ENCODE measurements around the gene SNUPN. TPM values are rescaled to one million over a fixed set of nuclear protein-coding genes. Genes with fewer than 3 reads are reported as not detected.

The SNUPN gene
- total and polyA plus RNA-seq, 2 of the 8 experiments (the other 6 are each of a cell fraction or from before 2014, with no cell fraction given), result 13.3 to 28.2 TPM

DNA sequence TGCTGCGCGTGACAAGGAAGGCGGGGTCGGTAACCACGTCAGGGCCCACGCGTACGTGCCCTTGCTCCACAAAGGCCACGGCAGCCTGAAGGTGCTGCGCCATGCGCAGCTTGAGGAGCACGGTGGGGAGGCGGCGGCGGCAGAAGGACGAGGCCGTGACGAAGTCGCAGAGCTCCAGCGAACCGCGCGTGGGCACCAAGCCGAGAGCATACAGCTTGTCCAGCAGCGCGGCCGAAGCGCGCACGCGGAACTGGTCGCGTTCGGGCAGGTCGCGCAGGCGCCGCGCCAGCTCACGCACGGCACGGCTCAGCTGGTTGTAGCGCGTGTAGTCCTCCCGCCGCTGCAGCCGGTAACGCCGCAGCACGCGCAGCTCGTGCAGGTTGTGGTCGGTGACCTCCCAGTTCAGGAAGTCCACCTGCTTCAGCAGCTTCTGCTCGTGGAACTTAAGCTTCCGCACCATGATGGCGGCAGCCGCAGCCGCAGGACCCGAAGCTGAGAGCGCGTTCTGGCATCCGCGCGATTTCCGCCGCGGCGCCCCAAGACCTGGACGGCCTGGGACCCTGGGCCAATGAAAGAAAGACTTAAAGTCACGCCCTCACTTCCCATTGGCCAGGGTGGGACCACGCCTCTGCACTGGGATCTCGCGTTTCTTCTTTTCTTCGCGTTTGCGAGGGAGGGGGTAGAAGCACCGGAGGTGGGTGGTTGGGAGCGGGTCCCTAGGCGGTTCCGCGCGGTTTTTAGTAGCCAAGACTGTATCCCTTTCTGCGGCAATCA, 14.4 kb upstream of the SNUPN start, which contains the start of gene IMP3:
IMP3 (minus strand) TSS at position 516 of the 774 bp plus-strand sequence; CDS start at position 460, 56 bp downstream.
- CTCF ChIA-PET (ENCODE audit: partially characterized antibody), result interaction anchor here (1.0 to 5.4 kb wide), 8 partner anchors 10 to 186 kb away, joined by 3 to 28 read pairs (median 4); partner anchors contain the start of gene SNUPN
- peak within 1 kb of the TSS; percentile 96 for H2AK5ac ChIP-seq (ENCODE audit: low read depth, low read length)
- peaks cover 9% of the 10 kb centered on the region for H3K23me2 ChIP-seq (ENCODE audit: low read depth, low read length)
- H2BK20ac ChIP-seq (ENCODE audit: low read length), result no peak within 1 kb of the TSS
- peak within 1 kb of the TSS; percentile 98 for H3K4ac ChIP-seq (replicated peaks; ENCODE audit: insufficient read length, low read depth, low read length)
- FAIRE-seq, result no peak
- 0 out of 8 replicates have a peak, but pooled peaks cover 0 to 4% (median 0%) of the 10 kb centered on the region in 4 experiments for H3K36me3 ChIP-seq (ENCODE audit: control insufficient read depth in 2 of 4, insufficient read depth in 4 of 4, low read length in 3 of 4)
- H2AFZ ChIP-seq (ENCODE audit: low read length), result no peak within 1 kb of the TSS
- POLR2A ChIA-PET (ENCODE audit: partially characterized antibody), result interaction anchor here (0.6 to 8.2 kb wide), 24 partner anchors 8 to 270 kb away, joined by 3 to 73 read pairs (median 5); partner anchors contain the start of genes CSPG4, SIN3A, SNUPN and SNX33
- H4K5ac ChIP-seq (ENCODE audit: insufficient read length, low read depth, low read length), result peak within 1 kb of the TSS; percentile 89
- peak within 1 kb of the TSS; percentile 85 to 98 for H3K4me2 ChIP-seq (ENCODE audit: insufficient read depth in 1 of 2, low read depth in 2 of 2, low read length in 2 of 2)
- peaks cover 10 to 19% of the 10 kb centered on the region in 2 experiments for H4K20me1 ChIP-seq (replicated peaks in 1 of 2; ENCODE audit: control insufficient read depth in 1 of 2, insufficient read depth in 2 of 2, low read length in 2 of 2)
- H2BK15ac ChIP-seq (ENCODE audit: low read length), result peak within 1 kb of the TSS; percentile 99; the same call in 1 of the 2 replicates
- H3K14ac ChIP-seq (ENCODE audit: insufficient read length), result no peak within 1 kb of the TSS
- peak; percentile 89 to 92 for DNase-seq (ENCODE audit: low read depth in 1 of 2, low spot score in 2 of 2)
- H4K91ac ChIP-seq (replicated peaks; ENCODE audit: insufficient read length, low read length), result peak within 1 kb of the TSS; percentile 98
- 2% methylated on average over 72 of the region's 83 CpGs; no CpG with 5 or more reads in 1 of the 2 experiments for WGBS, 2 experiments (ENCODE audit: extremely low coverage in 1 of 2, insufficient coverage in 1 of 2, insufficient read length in 1 of 2, insufficient replicate concordance in 2 of 2, low coverage in 1 of 2, low lambda C conversion rate in 2 of 2, missing lambda C conversion rate in 1 of 2)
- no peaks in the 10 kb centered on the region for H3K9me3 ChIP-seq (ENCODE audit: insufficient read depth in 2 of 2, low read depth in 1 of 2, low read length in 1 of 2)
- H2BK12ac ChIP-seq (ENCODE audit: low read depth, low read length), result peak within 1 kb of the TSS; percentile 100
- peak within 1 kb of the TSS; percentile 94 for H3K27ac ChIP-seq (ENCODE audit: low read depth, low read length)
- no peak within 1 kb of the TSS for H3K23ac ChIP-seq (ENCODE audit: insufficient read length)
- H3K56ac ChIP-seq (replicated peaks; ENCODE audit: insufficient read length, low read depth, low read length), result peak within 1 kb of the TSS; percentile 96
- peaks cover 0 to 8% (median 6%) of the 10 kb centered on the region in 4 experiments; a peak in 5 of 7 replicates for H3K4me1 ChIP-seq (replicated peaks in 1 of 4; ENCODE audit: control insufficient read depth in 3 of 4, insufficient read depth in 4 of 4, low read length in 3 of 4)
- peak within 1 kb of the TSS; percentile 100 for H2BK5ac ChIP-seq (ENCODE audit: low read depth, low read length)
- H3K9ac ChIP-seq (replicated peaks in 1 of 4; ENCODE audit: extremely low read depth in 1 of 4, low read depth in 3 of 4, low read length in 3 of 4), result peak within 1 kb of the TSS; percentile 97 to 100 (median 99)
- H3K79me1 ChIP-seq (ENCODE audit: low read depth, low read length), result peaks cover 13% of the 10 kb centered on the region
- peak within 1 kb of the TSS; percentile 99; the same call in 1 of the 2 replicates for H4K8ac ChIP-seq (ENCODE audit: extremely low read depth, insufficient read depth, low read length)
- H3K79me2 ChIP-seq (ENCODE audit: control insufficient read depth in 1 of 2, insufficient read depth in 2 of 2, low read length in 2 of 2), result peaks cover 10 to 34% of the 10 kb centered on the region in 2 experiments
- H3K27me3 ChIP-seq (replicated peaks in 1 of 4; ENCODE audit: control insufficient read depth in 3 of 4, extremely low read depth in 1 of 4, insufficient read depth in 3 of 4, low read length in 3 of 4), result no peaks in the 10 kb centered on the region
- peak within 1 kb of the TSS; percentile 67 for H2BK120ac ChIP-seq (replicated peaks; ENCODE audit: low read depth, low read length)
- peak within 1 kb of the TSS; percentile 99 for H3K18ac ChIP-seq (ENCODE audit: extremely low read depth, low read length)
- H3K4me3 ChIP-seq (ENCODE audit: extremely low read depth in 1 of 4, insufficient read depth in 2 of 4, low read depth in 3 of 4, low read length in 4 of 4), result peak within 1 kb of the TSS; percentile 82 to 99 (median 94)
- TF ChIP-seq, protein P1, sequence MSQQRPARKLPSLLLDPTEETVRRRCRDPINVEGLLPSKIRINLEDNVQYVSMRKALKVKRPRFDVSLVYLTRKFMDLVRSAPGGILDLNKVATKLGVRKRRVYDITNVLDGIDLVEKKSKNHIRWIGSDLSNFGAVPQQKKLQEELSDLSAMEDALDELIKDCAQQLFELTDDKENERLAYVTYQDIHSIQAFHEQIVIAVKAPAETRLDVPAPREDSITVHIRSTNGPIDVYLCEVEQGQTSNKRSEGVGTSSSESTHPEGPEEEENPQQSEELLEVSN (IDR thresholded peaks at IDR 0.05), result peak; percentile 73
- TF ChIP-seq KDM5A (IDR thresholded peaks at IDR 0.05; ENCODE audit: low read length) (peak; percentile 33; the same call in 1 of the 2 replicates), CEBPB (IDR thresholded peaks at IDR 0.05; ENCODE audit: low read depth, low read length) (no peak), RNF2 (IDR thresholded peaks at IDR 0.05; ENCODE audit: borderline replicate concordance, low read depth, low read length, missing control alignments, poor library complexity, severe bottlenecking) (no peak), GTF2F1 (IDR thresholded peaks at IDR 0.05; ENCODE audit: borderline replicate concordance, low read depth, low read length) (peak; percentile 66; the same call in 1 of the 2 replicates), RAD21 (IDR thresholded peaks at IDR 0.05 in 1 of 2, conservative IDR thresholded peaks at IDR 0.05 in 1 of 2; ENCODE audit: low read depth in 2 of 2, low read length in 2 of 2) (no peak), POLR2A (IDR thresholded peaks at IDR 0.05; ENCODE audit: control extremely low read depth in 1 of 2, low read depth in 2 of 2, low read length in 2 of 2) (peak; percentile 92 to 97), SUZ12 (IDR thresholded peaks at IDR 0.05; ENCODE audit: low read length) (no peak), BCL11A (IDR thresholded peaks at IDR 0.05; ENCODE audit: low read depth in 2 of 2, low read length in 2 of 2) (no peak), MAFK (IDR thresholded peaks at IDR 0.05; ENCODE audit: low read depth, low read length) (no peak)

Measured in H1 (cell line).